ENCODE measurements around the gene PIGU.

- no peak for TF ChIP-seq MAX (IDR thresholded peaks at IDR 0.05)
- no peak for TF ChIP-seq CTCF (IDR thresholded peaks at IDR 0.05; ENCODE audit: low read depth, low read length, missing input control)
- no peak for TF ChIP-seq EGR1 (IDR thresholded peaks at IDR 0.05; ENCODE audit: low read depth in 2 of 2)
- no peak for TF ChIP-seq REST (IDR thresholded peaks at IDR 0.05)
- TF ChIP-seq RAD21 (IDR thresholded peaks at IDR 0.05), result no peak
- no peak for TF ChIP-seq JUND (IDR thresholded peaks at IDR 0.05)
- TF ChIP-seq YY1 (IDR thresholded peaks at IDR 0.05), result no peak
- TF ChIP-seq GABPA (IDR thresholded peaks at IDR 0.05 in 1 of 2, conservative IDR thresholded peaks at IDR 0.05 in 1 of 2), result no peak
- no peak for TF ChIP-seq HNF4G (IDR thresholded peaks at IDR 0.05)
- TF ChIP-seq, protein P1, sequence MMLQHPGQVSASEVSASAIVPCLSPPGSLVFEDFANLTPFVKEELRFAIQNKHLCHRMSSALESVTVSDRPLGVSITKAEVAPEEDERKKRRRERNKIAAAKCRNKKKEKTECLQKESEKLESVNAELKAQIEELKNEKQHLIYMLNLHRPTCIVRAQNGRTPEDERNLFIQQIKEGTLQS (IDR thresholded peaks at IDR 0.05), result no peak
Measured at GRCh38 chr20:34573541-34574300, 103.2 kb downstream of the PIGU start.
